ENCODE data around the gene GRIK1.

Gene GRIK1

GRCh38 chr21:29787361-29787909 is 152.4 kb downstream of the GRIK1 start:
- no peak for DNase-seq (ENCODE audit: extremely low read depth, insufficient read length)
- TF ChIP-seq CTCF (IDR thresholded peaks at IDR 0.05; ENCODE audit: insufficient read depth, low read length, poor library complexity, severe bottlenecking): no peak
- no peaks in the 10 kb centered on the region for H3K27me3 ChIP-seq (replicated peaks; ENCODE audit: control insufficient read depth, insufficient read depth, low read length)
- H3K36me3 ChIP-seq (ENCODE audit: control insufficient read depth, insufficient read depth, low read length): no peaks in the 10 kb centered on the region
- H3K4me3 ChIP-seq (replicated peaks; ENCODE audit: low read depth, low read length): no peak overlapping the region

GRCh38 chr21:29786496-29787360 is 153.1 kb downstream of the GRIK1 start:
- Histone ChIP-seq H3K27me3 (replicated peaks; ENCODE audit: control insufficient read depth, insufficient read depth, low read length) (no peaks in the 10 kb centered on the region), H3K4me3 (replicated peaks; ENCODE audit: low read depth, low read length) (no peak overlapping the region), H3K36me3 (ENCODE audit: control insufficient read depth, insufficient read depth, low read length) (no peaks in the 10 kb centered on the region)
- DNase-seq (ENCODE audit: extremely low read depth, insufficient read length): no peak
- no peak for TF ChIP-seq CTCF (IDR thresholded peaks at IDR 0.05; ENCODE audit: insufficient read depth, low read length, poor library complexity, severe bottlenecking)

GRCh38 chr21:29777160-29777559 is 162.6 kb downstream of the GRIK1 start:
- no peaks in the 10 kb centered on the region for H3K27me3 ChIP-seq (replicated peaks; ENCODE audit: control insufficient read depth, insufficient read depth, low read length)
- no peaks in the 10 kb centered on the region for H3K36me3 ChIP-seq (ENCODE audit: control insufficient read depth, insufficient read depth, low read length)
- no peak for TF ChIP-seq CTCF (IDR thresholded peaks at IDR 0.05; ENCODE audit: insufficient read depth, low read length, poor library complexity, severe bottlenecking)
- no peak for DNase-seq (ENCODE audit: extremely low read depth, insufficient read length)
- no peak overlapping the region for H3K4me3 ChIP-seq (replicated peaks; ENCODE audit: low read depth, low read length)

GRCh38 chr21:29775462-29775861 is 164.3 kb downstream of the GRIK1 start:
- Histone ChIP-seq H3K27me3 (replicated peaks; ENCODE audit: control insufficient read depth, insufficient read depth, low read length) (no peaks in the 10 kb centered on the region), H3K36me3 (ENCODE audit: control insufficient read depth, insufficient read depth, low read length) (no peaks in the 10 kb centered on the region), H3K4me3 (replicated peaks; ENCODE audit: low read depth, low read length) (no peak overlapping the region)
- no peak for TF ChIP-seq CTCF (IDR thresholded peaks at IDR 0.05; ENCODE audit: insufficient read depth, low read length, poor library complexity, severe bottlenecking)
- DNase-seq (ENCODE audit: extremely low read depth, insufficient read length): no peak

GRCh38 chr21:29771491-29772066 is 168.2 kb downstream of the GRIK1 start:
- no peak for TF ChIP-seq CTCF (IDR thresholded peaks at IDR 0.05; ENCODE audit: insufficient read depth, low read length, poor library complexity, severe bottlenecking)
- no peak for DNase-seq (ENCODE audit: extremely low read depth, insufficient read length)
- no peaks in the 10 kb centered on the region for H3K27me3 ChIP-seq (replicated peaks; ENCODE audit: control insufficient read depth, insufficient read depth, low read length)
- H3K36me3 ChIP-seq (ENCODE audit: control insufficient read depth, insufficient read depth, low read length): no peaks in the 10 kb centered on the region
- H3K4me3 ChIP-seq (replicated peaks; ENCODE audit: low read depth, low read length): no peak overlapping the region
